ENCODE data around the gene APOL5. TPM values are rescaled to one million over a fixed set of nuclear protein-coding genes. Genes with fewer than 3 reads are reported as not detected.

APOL5 gene
- total RNA-seq, 1 experiment from 2014 or later: not detected

- CTCF ChIA-PET: interaction anchor here (0.6 to 1.8 kb wide), 27 partner anchors 12 to 439 kb away, joined by 3 to 19 read pairs (median 4); partner anchors contain the start of genes APOL6 and RBFOX2
- POLR2A ChIA-PET: interaction anchor here (0.6 to 1.2 kb wide), 3 partner anchors 22 to 193 kb away, joined by 4 to 6 read pairs (median 4); no protein-coding TSS in a partner anchor
These were observed 32.9 kb upstream of the APOL5 start for GRCh38 chr22:35684732-35685131.

DNA sequence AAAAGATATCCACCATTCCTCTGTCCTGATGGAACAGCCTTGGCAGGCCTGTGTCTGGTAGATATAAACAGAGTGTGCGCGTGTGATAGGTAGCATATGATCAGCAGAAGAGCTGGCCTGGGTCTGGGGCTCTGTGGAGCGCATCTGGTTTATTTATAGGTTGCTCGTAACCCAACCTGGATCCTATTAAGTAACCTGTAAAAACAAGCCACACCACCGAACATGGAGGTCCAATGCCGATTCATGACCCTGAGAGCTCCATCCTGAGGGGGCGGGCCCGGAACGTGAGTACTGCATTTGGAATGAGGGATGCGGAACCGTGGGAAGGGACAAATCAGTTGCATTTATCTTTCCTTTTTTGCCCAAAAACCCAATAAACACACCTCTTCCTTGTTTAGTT lies 31.9 kb upstream of the APOL5 start:
- H3K36me3 Mint-ChIP-seq: peaks cover 10% of the 10 kb centered on the region

More at GRCh38 chr22:35684732-35685131, 32.9 kb upstream of the APOL5 start:
- Mint-ChIP-seq H3K9me3 (peaks cover 19% of the 10 kb centered on the region), H3K27me3 (ENCODE audit: low read depth) (peaks cover 3% of the 10 kb centered on the region; the same call in 1 of the 2 replicates), H3K4me3 (no peak overlapping the region), H3K4me1 (no peaks in the 10 kb centered on the region), H3K27ac (no peak overlapping the region), H3K36me3 (peaks cover 10% of the 10 kb centered on the region)
- no peak for DNase-seq (ENCODE audit: low spot score)
- no peak for ATAC-seq
- TF ChIP-seq GRHL2 (CRISPR knock-in tag; IDR thresholded peaks at IDR 0.05; ENCODE audit: insufficient replicate concordance, severe bottlenecking) (no peak), NFE2L1 (CRISPR knock-in tag; IDR thresholded peaks at IDR 0.05) (no peak), CTCF (IDR thresholded peaks at IDR 0.05) (no peak), TEAD4 (CRISPR knock-in tag; IDR thresholded peaks at IDR 0.05) (no peak), RELA (CRISPR knock-in tag; IDR thresholded peaks at IDR 0.05; ENCODE audit: borderline replicate concordance) (no peak), GABPB1 (CRISPR knock-in tag; IDR thresholded peaks at IDR 0.05) (no peak), NFATC4 (CRISPR knock-in tag; IDR thresholded peaks at IDR 0.05) (no peak), ZNF219 (CRISPR knock-in tag; IDR thresholded peaks at IDR 0.05; ENCODE audit: borderline replicate concordance) (no peak), PREB (CRISPR knock-in tag; IDR thresholded peaks at IDR 0.05; ENCODE audit: borderline replicate concordance) (no peak), JUN (CRISPR knock-in tag; IDR thresholded peaks at IDR 0.05) (no peak)
- TF ChIP-seq, protein P1, sequence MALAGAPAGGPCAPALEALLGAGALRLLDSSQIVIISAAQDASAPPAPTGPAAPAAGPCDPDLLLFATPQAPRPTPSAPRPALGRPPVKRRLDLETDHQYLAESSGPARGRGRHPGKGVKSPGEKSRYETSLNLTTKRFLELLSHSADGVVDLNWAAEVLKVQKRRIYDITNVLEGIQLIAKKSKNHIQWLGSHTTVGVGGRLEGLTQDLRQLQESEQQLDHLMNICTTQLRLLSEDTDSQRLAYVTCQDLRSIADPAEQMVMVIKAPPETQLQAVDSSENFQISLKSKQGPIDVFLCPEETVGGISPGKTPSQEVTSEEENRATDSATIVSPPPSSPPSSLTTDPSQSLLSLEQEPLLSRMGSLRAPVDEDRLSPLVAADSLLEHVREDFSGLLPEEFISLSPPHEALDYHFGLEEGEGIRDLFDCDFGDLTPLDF (CRISPR knock-in tag; IDR thresholded peaks at IDR 0.05): no peak

DNA sequence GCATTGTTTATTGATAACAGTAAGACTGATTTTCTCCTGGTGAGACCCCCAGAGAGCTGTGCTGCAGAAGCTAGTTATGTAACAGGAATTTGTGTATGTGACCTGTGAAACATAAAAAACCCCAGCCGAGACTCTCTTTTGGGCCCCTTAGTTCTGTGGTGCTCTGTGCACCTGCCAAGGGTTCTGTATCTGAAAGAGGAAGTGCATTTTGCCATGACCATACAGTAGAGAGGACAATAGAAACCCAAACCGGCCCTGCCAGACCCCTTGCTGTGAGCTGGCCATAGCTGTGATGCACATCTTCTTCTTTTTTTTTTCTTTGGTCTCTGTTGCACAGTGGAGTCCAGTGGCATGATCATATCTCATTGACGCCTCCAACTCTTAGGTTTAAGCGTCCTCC lies 31.4 kb upstream of the APOL5 start:
- H3K27ac Mint-ChIP-seq: no peak overlapping the region
- CTCF ChIA-PET: no interaction called here
- TF ChIP-seq, protein P2, sequence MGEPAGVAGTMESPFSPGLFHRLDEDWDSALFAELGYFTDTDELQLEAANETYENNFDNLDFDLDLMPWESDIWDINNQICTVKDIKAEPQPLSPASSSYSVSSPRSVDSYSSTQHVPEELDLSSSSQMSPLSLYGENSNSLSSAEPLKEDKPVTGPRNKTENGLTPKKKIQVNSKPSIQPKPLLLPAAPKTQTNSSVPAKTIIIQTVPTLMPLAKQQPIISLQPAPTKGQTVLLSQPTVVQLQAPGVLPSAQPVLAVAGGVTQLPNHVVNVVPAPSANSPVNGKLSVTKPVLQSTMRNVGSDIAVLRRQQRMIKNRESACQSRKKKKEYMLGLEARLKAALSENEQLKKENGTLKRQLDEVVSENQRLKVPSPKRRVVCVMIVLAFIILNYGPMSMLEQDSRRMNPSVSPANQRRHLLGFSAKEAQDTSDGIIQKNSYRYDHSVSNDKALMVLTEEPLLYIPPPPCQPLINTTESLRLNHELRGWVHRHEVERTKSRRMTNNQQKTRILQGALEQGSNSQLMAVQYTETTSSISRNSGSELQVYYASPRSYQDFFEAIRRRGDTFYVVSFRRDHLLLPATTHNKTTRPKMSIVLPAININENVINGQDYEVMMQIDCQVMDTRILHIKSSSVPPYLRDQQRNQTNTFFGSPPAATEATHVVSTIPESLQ (CRISPR knock-in tag; IDR thresholded peaks at IDR 0.05): no peak
- TF ChIP-seq ZNF138 (CRISPR knock-in tag; conservative IDR thresholded peaks at IDR 0.05) (no peak), TEAD1 (CRISPR knock-in tag; IDR thresholded peaks at IDR 0.05) (no peak), ZNF671 (CRISPR knock-in tag; IDR thresholded peaks at IDR 0.05) (no peak)
- TF ChIP-seq, protein P3, sequence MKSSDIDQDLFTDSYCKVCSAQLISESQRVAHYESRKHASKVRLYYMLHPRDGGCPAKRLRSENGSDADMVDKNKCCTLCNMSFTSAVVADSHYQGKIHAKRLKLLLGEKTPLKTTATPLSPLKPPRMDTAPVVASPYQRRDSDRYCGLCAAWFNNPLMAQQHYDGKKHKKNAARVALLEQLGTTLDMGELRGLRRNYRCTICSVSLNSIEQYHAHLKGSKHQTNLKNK (CRISPR knock-in tag; IDR thresholded peaks at IDR 0.05): no peak
- TF ChIP-seq, protein P4, sequence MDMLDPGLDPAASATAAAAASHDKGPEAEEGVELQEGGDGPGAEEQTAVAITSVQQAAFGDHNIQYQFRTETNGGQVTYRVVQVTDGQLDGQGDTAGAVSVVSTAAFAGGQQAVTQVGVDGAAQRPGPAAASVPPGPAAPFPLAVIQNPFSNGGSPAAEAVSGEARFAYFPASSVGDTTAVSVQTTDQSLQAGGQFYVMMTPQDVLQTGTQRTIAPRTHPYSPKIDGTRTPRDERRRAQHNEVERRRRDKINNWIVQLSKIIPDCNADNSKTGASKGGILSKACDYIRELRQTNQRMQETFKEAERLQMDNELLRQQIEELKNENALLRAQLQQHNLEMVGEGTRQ (CRISPR knock-in tag; IDR thresholded peaks at IDR 0.05): no peak

More for the DNA sequence above, 31.9 kb upstream of the APOL5 start:
- peaks cover 17% of the 10 kb centered on the region for H3K9me3 Mint-ChIP-seq
- H3K27ac Mint-ChIP-seq: no peak overlapping the region; the same call in 1 of the 2 replicates
- DNase-seq (ENCODE audit: low spot score) (no peak), ATAC-seq (no peak)
- ChIA-PET POLR2A (no interaction called here), CTCF (no interaction called here)
- no peaks in the 10 kb centered on the region for H3K4me1 Mint-ChIP-seq
- no peak for TF ChIP-seq CTCF (IDR thresholded peaks at IDR 0.05)
- TF ChIP-seq EMX1 (CRISPR knock-in tag; IDR thresholded peaks at IDR 0.05): no peak
- no peak overlapping the region for H3K4me3 Mint-ChIP-seq
- peaks cover 3% of the 10 kb centered on the region; the same call in 1 of the 2 replicates for H3K27me3 Mint-ChIP-seq (ENCODE audit: low read depth)

More for the DNA sequence above, 31.4 kb upstream of the APOL5 start:
- Mint-ChIP-seq H3K36me3 (peaks cover 9% of the 10 kb centered on the region), H3K4me1 (no peaks in the 10 kb centered on the region), H3K27me3 (ENCODE audit: low read depth) (peaks cover 3% of the 10 kb centered on the region; the same call in 1 of the 2 replicates), H3K4me3 (no peak overlapping the region), H3K9me3 (peaks cover 14% of the 10 kb centered on the region)
- DNase-seq (ENCODE audit: low spot score): no peak
- no peak for ATAC-seq
- POLR2A ChIA-PET: no interaction called here
